ENCODE data around the gene TCF7L1. TPM values are rescaled to one million over a fixed set of nuclear protein-coding genes. Genes with fewer than 3 reads are reported as not detected.

Gene TCF7L1
- total and polyA plus RNA-seq, 2 of the 13 experiments (the other 11 are each of a cell fraction or from before 2014, with no cell fraction given), result 0.04 to 0.15 TPM

DNA sequence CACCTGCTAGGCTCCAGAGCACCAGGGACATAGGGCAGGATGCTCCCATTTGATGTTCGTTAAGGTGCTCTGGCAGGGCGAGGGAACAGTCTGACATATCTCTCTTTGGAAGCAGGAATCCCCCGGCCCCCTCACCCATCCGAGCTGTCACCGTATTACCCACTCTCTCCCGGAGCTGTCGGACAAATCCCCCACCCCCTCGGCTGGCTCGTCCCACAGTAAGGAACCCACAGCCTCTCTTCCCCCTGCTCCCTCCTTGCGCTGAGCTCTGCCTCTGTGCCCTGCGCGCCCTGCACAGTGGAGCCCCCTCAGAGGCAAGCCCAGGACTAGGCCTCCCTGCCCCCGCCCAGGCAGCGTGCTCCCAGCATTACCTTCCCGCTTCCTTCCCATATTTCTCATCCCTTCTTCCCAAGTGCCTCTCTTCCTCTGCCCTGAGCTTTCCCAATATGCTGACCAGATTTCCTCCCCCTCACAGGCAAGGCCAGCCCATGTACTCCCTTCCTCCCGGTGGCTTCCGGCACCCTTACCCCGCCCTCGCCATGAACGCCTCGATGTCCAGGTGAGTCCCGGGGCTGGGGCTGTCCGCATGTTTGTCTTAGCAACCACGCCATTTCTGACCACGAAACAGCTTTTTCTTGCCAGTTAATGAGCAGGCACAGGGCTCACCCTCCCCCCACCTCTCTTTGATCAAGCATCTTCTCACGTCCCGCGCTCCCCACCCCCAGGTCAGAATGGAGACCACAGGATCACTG, 170.8 kb downstream of the TCF7L1 start (continued):
- TF ChIP-seq, protein P1, sequence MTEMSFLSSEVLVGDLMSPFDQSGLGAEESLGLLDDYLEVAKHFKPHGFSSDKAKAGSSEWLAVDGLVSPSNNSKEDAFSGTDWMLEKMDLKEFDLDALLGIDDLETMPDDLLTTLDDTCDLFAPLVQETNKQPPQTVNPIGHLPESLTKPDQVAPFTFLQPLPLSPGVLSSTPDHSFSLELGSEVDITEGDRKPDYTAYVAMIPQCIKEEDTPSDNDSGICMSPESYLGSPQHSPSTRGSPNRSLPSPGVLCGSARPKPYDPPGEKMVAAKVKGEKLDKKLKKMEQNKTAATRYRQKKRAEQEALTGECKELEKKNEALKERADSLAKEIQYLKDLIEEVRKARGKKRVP (CRISPR knock-in tag; IDR thresholded peaks at IDR 0.05), result no peak
- TF ChIP-seq TARDBP (CRISPR knock-in tag; IDR thresholded peaks at IDR 0.05), result 0 out of 2 replicates have a peak, but pooled peaks have one; percentile 40
- TF ChIP-seq, protein P2, sequence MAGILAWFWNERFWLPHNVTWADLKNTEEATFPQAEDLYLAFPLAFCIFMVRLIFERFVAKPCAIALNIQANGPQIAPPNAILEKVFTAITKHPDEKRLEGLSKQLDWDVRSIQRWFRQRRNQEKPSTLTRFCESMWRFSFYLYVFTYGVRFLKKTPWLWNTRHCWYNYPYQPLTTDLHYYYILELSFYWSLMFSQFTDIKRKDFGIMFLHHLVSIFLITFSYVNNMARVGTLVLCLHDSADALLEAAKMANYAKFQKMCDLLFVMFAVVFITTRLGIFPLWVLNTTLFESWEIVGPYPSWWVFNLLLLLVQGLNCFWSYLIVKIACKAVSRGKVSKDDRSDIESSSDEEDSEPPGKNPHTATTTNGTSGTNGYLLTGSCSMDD (CRISPR knock-in tag; IDR thresholded peaks at IDR 0.05), result no peak
- 0 out of 2 replicates have a peak, but pooled peaks have one; percentile 31 for TF ChIP-seq ZNF839 (CRISPR knock-in tag; IDR thresholded peaks at IDR 0.05; ENCODE audit: borderline replicate concordance)
- TF ChIP-seq KAT7 (CRISPR knock-in tag; IDR thresholded peaks at IDR 0.05; ENCODE audit: borderline replicate concordance), result no peak
- TF ChIP-seq SAP130 (CRISPR knock-in tag; IDR thresholded peaks at IDR 0.05; ENCODE audit: low read depth), result 0 out of 2 replicates have a peak, but pooled peaks have one; percentile 18
- TF ChIP-seq NFATC3 (CRISPR knock-in tag; IDR thresholded peaks at IDR 0.05), result no peak
- TF ChIP-seq EED (CRISPR knock-in tag; IDR thresholded peaks at IDR 0.05), result 0 out of 2 replicates have a peak, but pooled peaks have one; percentile 28
- TF ChIP-seq ZNF879 (CRISPR knock-in tag; IDR thresholded peaks at IDR 0.05), result no peak
- no peak for TF ChIP-seq CAMTA2 (CRISPR knock-in tag; IDR thresholded peaks at IDR 0.05; ENCODE audit: borderline replicate concordance)
- no peak for TF ChIP-seq ZNF792 (CRISPR knock-in tag; IDR thresholded peaks at IDR 0.05)
- TF ChIP-seq RCOR2 (CRISPR knock-in tag; IDR thresholded peaks at IDR 0.05), result no peak
- TF ChIP-seq RARA (CRISPR knock-in tag; IDR thresholded peaks at IDR 0.05), result no peak
- 0 out of 2 replicates have a peak, but pooled peaks have one; percentile 49 for TF ChIP-seq SNAPC2 (CRISPR knock-in tag; IDR thresholded peaks at IDR 0.05)
- TF ChIP-seq SATB2 (CRISPR knock-in tag; IDR thresholded peaks at IDR 0.05), result no peak
- 0 out of 2 replicates have a peak, but pooled peaks have one; percentile 30 for TF ChIP-seq NFE2L1 (CRISPR knock-in tag; IDR thresholded peaks at IDR 0.05; ENCODE audit: borderline replicate concordance)
- TF ChIP-seq ZNF703 (CRISPR knock-in tag; IDR thresholded peaks at IDR 0.05; ENCODE audit: borderline replicate concordance), result no peak
- no peak for TF ChIP-seq ZNF567 (CRISPR knock-in tag; IDR thresholded peaks at IDR 0.05; ENCODE audit: borderline replicate concordance)
- TF ChIP-seq ZNF333 (CRISPR knock-in tag; IDR thresholded peaks at IDR 0.05; ENCODE audit: borderline replicate concordance), result no peak
- TF ChIP-seq GATAD1 (CRISPR knock-in tag; IDR thresholded peaks at IDR 0.05), result no peak
- TF ChIP-seq MEIS1 (CRISPR knock-in tag; IDR thresholded peaks at IDR 0.05; ENCODE audit: borderline replicate concordance), result no peak
- no peak for TF ChIP-seq NFKBIZ (CRISPR knock-in tag; IDR thresholded peaks at IDR 0.05)
- no peak for TF ChIP-seq FIP1L1 (IDR thresholded peaks at IDR 0.05; ENCODE audit: borderline replicate concordance, insufficient read depth, low read depth, low read length)
- no peak for TF ChIP-seq MYNN (CRISPR knock-in tag; IDR thresholded peaks at IDR 0.05; ENCODE audit: low read depth)
- TF ChIP-seq, protein P3, sequence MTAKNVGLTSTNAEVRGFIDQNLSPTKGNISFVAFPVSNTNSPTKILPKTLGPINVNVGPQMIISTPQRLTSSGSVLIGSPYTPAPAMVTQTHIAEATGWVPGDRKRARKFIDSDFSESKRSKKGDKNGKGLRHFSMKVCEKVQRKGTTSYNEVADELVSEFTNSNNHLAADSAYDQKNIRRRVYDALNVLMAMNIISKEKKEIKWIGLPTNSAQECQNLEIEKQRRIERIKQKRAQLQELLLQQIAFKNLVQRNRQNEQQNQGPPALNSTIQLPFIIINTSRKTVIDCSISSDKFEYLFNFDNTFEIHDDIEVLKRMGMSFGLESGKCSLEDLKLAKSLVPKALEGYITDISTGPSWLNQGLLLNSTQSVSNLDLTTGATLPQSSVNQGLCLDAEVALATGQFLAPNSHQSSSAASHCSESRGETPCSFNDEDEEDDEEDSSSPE (CRISPR knock-in tag; IDR thresholded peaks at IDR 0.05), result no peak
- TF ChIP-seq SALL1 (CRISPR knock-in tag; IDR thresholded peaks at IDR 0.05), result peak; percentile 28; the same call in 1 of the 2 replicates
- 0 out of 2 replicates have a peak, but pooled peaks have one; percentile 25 for TF ChIP-seq ZNF205 (CRISPR knock-in tag; IDR thresholded peaks at IDR 0.05)
- no peak for TF ChIP-seq TBP (CRISPR knock-in tag; IDR thresholded peaks at IDR 0.05)
- no peak for TF ChIP-seq JUN (CRISPR knock-in tag; IDR thresholded peaks at IDR 0.05)

Data from HepG2 (cell line).